A549 (cell line): ENCODE data around the gene DTNB.

ENCODE experiments used
- POLR2A ChIP-seq: IDR thresholded peaks from 2 replicates; pipeline ENCODE4 v1.6.1; 2012; ENCODE audit warnings: mild to moderate bottlenecking, low read length
- TF ChIP-seq, protein P1 (sequence below): fragments of >200 bp; sonication (Bioruptor Twin); formaldehyde crosslinking; IDR thresholded peaks from 3 replicates; pipeline ENCODE4 v1.5.1; 2016

GRCh38 chr2:25504266-25504665, 169.1 kb downstream of the DTNB start:
- TF ChIP-seq POLR2A, result no peak
- TF ChIP-seq, protein P1, sequence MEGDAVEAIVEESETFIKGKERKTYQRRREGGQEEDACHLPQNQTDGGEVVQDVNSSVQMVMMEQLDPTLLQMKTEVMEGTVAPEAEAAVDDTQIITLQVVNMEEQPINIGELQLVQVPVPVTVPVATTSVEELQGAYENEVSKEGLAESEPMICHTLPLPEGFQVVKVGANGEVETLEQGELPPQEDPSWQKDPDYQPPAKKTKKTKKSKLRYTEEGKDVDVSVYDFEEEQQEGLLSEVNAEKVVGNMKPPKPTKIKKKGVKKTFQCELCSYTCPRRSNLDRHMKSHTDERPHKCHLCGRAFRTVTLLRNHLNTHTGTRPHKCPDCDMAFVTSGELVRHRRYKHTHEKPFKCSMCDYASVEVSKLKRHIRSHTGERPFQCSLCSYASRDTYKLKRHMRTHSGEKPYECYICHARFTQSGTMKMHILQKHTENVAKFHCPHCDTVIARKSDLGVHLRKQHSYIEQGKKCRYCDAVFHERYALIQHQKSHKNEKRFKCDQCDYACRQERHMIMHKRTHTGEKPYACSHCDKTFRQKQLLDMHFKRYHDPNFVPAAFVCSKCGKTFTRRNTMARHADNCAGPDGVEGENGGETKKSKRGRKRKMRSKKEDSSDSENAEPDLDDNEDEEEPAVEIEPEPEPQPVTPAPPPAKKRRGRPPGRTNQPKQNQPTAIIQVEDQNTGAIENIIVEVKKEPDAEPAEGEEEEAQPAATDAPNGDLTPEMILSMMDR, result no peak
